T-helper 17 cell (primary cell): ENCODE measurements around the gene ACOX2. TPM values are rescaled to one million over a fixed set of nuclear protein-coding genes. Genes with fewer than 3 reads are reported as not detected.

Experiments used
- ATAC-seq: fragments of 150-1000 bp; cut with Tn5 transposase; 2 replicates; pipeline ENCODE4 v1.10.0; 2021; ENCODE audit warnings: mild to moderate bottlenecking, moderate library complexity
- DNase-seq, 3 donors: peaks; one replicate each; pipeline versions ENCODE4 v3.0.0 to v3.0.0-alpha.2; 2020 to 2021
- H3K9me3 ChIP-seq: one replicate; pipeline ENCODE4 v1.7.0; 2013; ENCODE audit warnings: low read length, mild to moderate bottlenecking; ENCODE audit not compliant: control insufficient read depth, poor library complexity, severe bottlenecking
- H3K27ac Mint-ChIP-seq: one replicate; pipeline ENCODE4 v1.8.0; 2022; ENCODE audit warnings: mild to moderate bottlenecking, moderate library complexity, mixed read lengths
- H3K27me3 Mint-ChIP-seq: one replicate; pipeline ENCODE4 v1.8.0; 2022; ENCODE audit warnings: mixed read lengths
- H3K36me3 Mint-ChIP-seq: one replicate; pipeline ENCODE4 v1.8.0; 2022; ENCODE audit warnings: low read depth, mixed read lengths
- H3K4me1 Mint-ChIP-seq: one replicate; pipeline ENCODE4 v1.8.0; 2022; ENCODE audit warnings: mild to moderate bottlenecking, mixed read lengths
- H3K4me3 Mint-ChIP-seq: one replicate; pipeline ENCODE4 v1.8.0; 2022; ENCODE audit warnings: mild to moderate bottlenecking, moderate library complexity, mixed read lengths
- total RNA-seq, 4 donors: library from RNA in 2 of 4; stranded (reverse) in 2 of 4; gene quantifications; one replicate each; pipeline ENCODE4 v1.2.3 and lab custom pipeline; 2022 to 2026

Gene ACOX2
- total RNA-seq, 2 donors from 2014 or later = not detected

GRCh38 chr3:58573640-58574039, 36.6 kb upstream of the ACOX2 start:
- no peaks in the 10 kb centered on the region for H3K9me3 ChIP-seq
- Mint-ChIP-seq H3K36me3 (no peaks in the 10 kb centered on the region), H3K27ac (no peak overlapping the region), H3K27me3 (peaks cover 33% of the 10 kb centered on the region), H3K4me1 (peaks cover 5% of the 10 kb centered on the region), H3K4me3 (no peak overlapping the region)
- DNase-seq = no peak
- no peak for ATAC-seq

GRCh38 chr3:58572634-58573230, 35.7 kb upstream of the ACOX2 start:
- no peaks in the 10 kb centered on the region for H3K36me3 Mint-ChIP-seq
- no peaks in the 10 kb centered on the region for H3K9me3 ChIP-seq
- H3K4me3 Mint-ChIP-seq = no peak overlapping the region
- peaks cover 33% of the 10 kb centered on the region for H3K27me3 Mint-ChIP-seq
- DNase-seq (no peak), ATAC-seq (no peak)
- H3K27ac Mint-ChIP-seq = no peak overlapping the region
- peaks cover 6% of the 10 kb centered on the region for H3K4me1 Mint-ChIP-seq

GRCh38 chr3:58572013-58572633, 35.1 kb upstream of the ACOX2 start:
- Mint-ChIP-seq H3K4me1 (peaks cover 6% of the 10 kb centered on the region), H3K27me3 (peaks cover 27% of the 10 kb centered on the region), H3K27ac (no peak overlapping the region), H3K4me3 (no peak overlapping the region), H3K36me3 (no peaks in the 10 kb centered on the region)
- DNase-seq = no peak
- no peak for ATAC-seq
- no peaks in the 10 kb centered on the region for H3K9me3 ChIP-seq

GRCh38 chr3:58570851-58571250, 33.9 kb upstream of the ACOX2 start:
- Mint-ChIP-seq H3K36me3 (no peaks in the 10 kb centered on the region), H3K4me1 (peaks cover 6% of the 10 kb centered on the region)
- no peak for ATAC-seq

GRCh38 chr3:58569287-58570001, 32.5 kb upstream of the ACOX2 start:
- H3K4me1 Mint-ChIP-seq = peaks cover 6% of the 10 kb centered on the region
- ATAC-seq (no peak), DNase-seq (no peak)
- H3K27me3 Mint-ChIP-seq = peaks cover 25% of the 10 kb centered on the region
- H3K36me3 Mint-ChIP-seq = no peaks in the 10 kb centered on the region
- H3K27ac Mint-ChIP-seq = no peak overlapping the region
- no peak overlapping the region for H3K4me3 Mint-ChIP-seq
- H3K9me3 ChIP-seq = no peaks in the 10 kb centered on the region

More at GRCh38 chr3:58570851-58571250, 33.9 kb upstream of the ACOX2 start:
- no peak overlapping the region for H3K27ac Mint-ChIP-seq
- H3K27me3 Mint-ChIP-seq = peaks cover 29% of the 10 kb centered on the region
- DNase-seq = no peak
- no peak overlapping the region for H3K4me3 Mint-ChIP-seq
- H3K9me3 ChIP-seq = no peaks in the 10 kb centered on the region

- DNase-seq (peak; percentile 39 to 65 (median 60)), ATAC-seq (peak; percentile 65)
- H3K4me3 Mint-ChIP-seq = peak overlapping the region; percentile 69
- H3K27me3 Mint-ChIP-seq = peaks cover 21% of the 10 kb centered on the region
- H3K4me1 Mint-ChIP-seq = peaks cover 6% of the 10 kb centered on the region
- peak overlapping the region; percentile 34 for H3K27ac Mint-ChIP-seq
- no peaks in the 10 kb centered on the region for H3K36me3 Mint-ChIP-seq
- no peaks in the 10 kb centered on the region for H3K9me3 ChIP-seq
Observed at GRCh38 chr3:58568572-58569286, 31.7 kb upstream of the ACOX2 start.

- DNase-seq (no peak), ATAC-seq (no peak)
- Mint-ChIP-seq H3K27ac (no peak overlapping the region), H3K4me1 (peaks cover 6% of the 10 kb centered on the region), H3K36me3 (peaks cover 2% of the 10 kb centered on the region), H3K4me3 (no peak overlapping the region), H3K27me3 (peaks cover 17% of the 10 kb centered on the region)
- H3K9me3 ChIP-seq = no peaks in the 10 kb centered on the region
Observed at GRCh38 chr3:58567251-58567515, 30.2 kb upstream of the ACOX2 start.

- DNase-seq (no peak), ATAC-seq (no peak)
- H3K36me3 Mint-ChIP-seq = peaks cover 2% of the 10 kb centered on the region
- no peak overlapping the region for H3K4me3 Mint-ChIP-seq
- H3K27ac Mint-ChIP-seq = no peak overlapping the region
- H3K4me1 Mint-ChIP-seq = peaks cover 6% of the 10 kb centered on the region
- H3K27me3 Mint-ChIP-seq = peaks cover 11% of the 10 kb centered on the region
- no peaks in the 10 kb centered on the region for H3K9me3 ChIP-seq
Observed at GRCh38 chr3:58566398-58567250, 29.6 kb upstream of the ACOX2 start.

- H3K27ac Mint-ChIP-seq = no peak overlapping the region
- no peak overlapping the region for H3K4me3 Mint-ChIP-seq
- no peaks in the 10 kb centered on the region for H3K9me3 ChIP-seq
- H3K27me3 Mint-ChIP-seq = peaks cover 10% of the 10 kb centered on the region
- peaks cover 2% of the 10 kb centered on the region for H3K36me3 Mint-ChIP-seq
- peaks cover 6% of the 10 kb centered on the region for H3K4me1 Mint-ChIP-seq
- ATAC-seq (no peak), DNase-seq (no peak)
Observed at GRCh38 chr3:58565621-58566397, 28.8 kb upstream of the ACOX2 start.

GRCh38 chr3:58564456-58565160, 27.6 kb upstream of the ACOX2 start:
- H3K36me3 Mint-ChIP-seq = peaks cover 2% of the 10 kb centered on the region
- ATAC-seq (no peak), DNase-seq (no peak)
- no peak overlapping the region for H3K27ac Mint-ChIP-seq
- H3K9me3 ChIP-seq = no peaks in the 10 kb centered on the region
- H3K4me3 Mint-ChIP-seq = no peak overlapping the region
- peaks cover 10% of the 10 kb centered on the region for H3K27me3 Mint-ChIP-seq
- H3K4me1 Mint-ChIP-seq = peaks cover 6% of the 10 kb centered on the region

GRCh38 chr3:58564054-58564453, 27.1 kb upstream of the ACOX2 start:
- ATAC-seq (no peak), DNase-seq (no peak)
- Mint-ChIP-seq H3K4me1 (peaks cover 5% of the 10 kb centered on the region), H3K4me3 (no peak overlapping the region), H3K27ac (no peak overlapping the region), H3K27me3 (peaks cover 9% of the 10 kb centered on the region), H3K36me3 (peaks cover 2% of the 10 kb centered on the region)
- H3K9me3 ChIP-seq = no peaks in the 10 kb centered on the region
